OCI-LY7 (cell line): ENCODE measurements around the gene MTHFD2L. TPM values are rescaled to one million over a fixed set of nuclear protein-coding genes. Genes with fewer than 3 reads are reported as not detected.

Experiments used
- BruUV-seq: library from RNA; stranded (reverse); fragments of 400-500 nt; replicated peaks from 2 replicates; lab custom pipeline; 2021; lab: Mats Ljungman, UMichigan
- CTCF ChIA-PET: fragments of 300-600 bp; sonication (Branson Sonifier 250); formaldehyde crosslinking; loops from one replicate; lab custom pipeline; 2022; ENCODE audit warnings: antibody characterized with exemption; ENCODE audit not compliant: unreplicated experiment; lab: Charles Lee
- POLR2A ChIA-PET: fragments of 300-600 bp; sonication (Branson Sonifier 250); formaldehyde crosslinking; loops from one replicate; lab custom pipeline; 2022; ENCODE audit warnings: antibody characterized with exemption; lab: Charles Lee
- DNase-seq: peaks from one replicate; pipeline ENCODE4 v3.0.0-alpha.2; 2015; ENCODE audit warnings: low spot score
- H2AFZ ChIP-seq: fragments of 200-600 bp; sonication (generic), shearing (Covaris generic); 2 replicates; pipeline ENCODE4 v1.6.1; 2014; ENCODE audit warnings: mild to moderate bottlenecking, antibody characterized with exemption, low read length, moderate library complexity
- H3K27ac ChIP-seq: fragments of 200-600 bp; sonication (generic); 2 replicates; pipeline ENCODE4 v1.5.1; 2014; ENCODE audit warnings: mixed run types, low read depth, mild to moderate bottlenecking, moderate library complexity, low read length, inconsistent platforms; ENCODE audit not compliant: poor library complexity, severe bottlenecking
- H3K36me3 ChIP-seq: fragments of 200-600 bp; sonication (generic); 2 replicates; pipeline ENCODE4 v1.6.1; 2014; ENCODE audit warnings: mild to moderate bottlenecking, antibody characterized with exemption, low read length, moderate library complexity, mixed read lengths; ENCODE audit not compliant: insufficient read depth
- H3K4me1 ChIP-seq: fragments of 200-600 bp; sonication (generic); 2 replicates; pipeline ENCODE4 v1.5.1; 2014; ENCODE audit warnings: mild to moderate bottlenecking, low read length; ENCODE audit not compliant: insufficient read depth, poor library complexity, severe bottlenecking
- H3K4me2 ChIP-seq: fragments of 200-600 bp; sonication (generic); 2 replicates; pipeline ENCODE4 v1.6.1; 2014; ENCODE audit warnings: mild to moderate bottlenecking, low read length
- H3K4me3 ChIP-seq: fragments of 200-600 bp; sonication (generic); 2 replicates; pipeline ENCODE4 v1.5.1; 2014; ENCODE audit warnings: mild to moderate bottlenecking, low read depth, low read length; ENCODE audit not compliant: poor library complexity, severe bottlenecking
- H3K79me2 ChIP-seq: fragments of 200-600 bp; sonication (generic); 2 replicates; pipeline ENCODE4 v1.6.1; 2016; ENCODE audit warnings: low read depth, mild to moderate bottlenecking, low read length, moderate library complexity, mixed read lengths; ENCODE audit not compliant: insufficient read depth
- H3K9me2 ChIP-seq: fragments of 200-600 bp; sonication (generic); 2 replicates; pipeline ENCODE4 v1.6.1; 2016; ENCODE audit warnings: mild to moderate bottlenecking, low read length, mixed read lengths; ENCODE audit not compliant: insufficient read depth
- H3K9me3 ChIP-seq: fragments of 200-600 bp; sonication (generic); 2 replicates; pipeline ENCODE4 v1.6.1; 2014; ENCODE audit warnings: mild to moderate bottlenecking, mixed run types, low read length, mixed read lengths
- H4K20me1 ChIP-seq: fragments of 200-600 bp; sonication (generic); 2 replicates; pipeline ENCODE4 v1.6.1; 2014; ENCODE audit warnings: mild to moderate bottlenecking, antibody characterized with exemption, low read length, moderate library complexity, mixed read lengths; ENCODE audit not compliant: insufficient read depth
- CTCF ChIP-seq: fragments of 200-600 bp; sonication (generic); conservative IDR thresholded peaks from 2 replicates; pipeline ENCODE4 v1.5.1; 2014; ENCODE audit warnings: mild to moderate bottlenecking, antibody characterized with exemption, low read length, moderate library complexity, mixed read lengths
- EZH2phosphoT487 ChIP-seq: fragments of 200-600 bp; sonication (generic); IDR thresholded peaks from 2 replicates; pipeline ENCODE4 v1.6.1; 2018; ENCODE audit warnings: low read depth, borderline replicate concordance, mild to moderate bottlenecking, mixed run types, antibody characterized with exemption, low read length, moderate library complexity, mixed read lengths
- intact Hi-C: fragments of 100-400 bp; cut with micrococcal nuclease; formaldehyde crosslinking; loops from one replicate; pipeline ENCODE4 v1.10.0; 2022; ENCODE audit not compliant: unreplicated experiment
- total RNA-seq, 2 experiments: library from RNA; depleted of rRNA in 1 of 2; stranded (reverse); fragments of >200 nt in 1 of 2; shearing (Covaris generic) in 1 of 2; gene quantifications; 2 replicates each; pipeline ENCODE4 v1.2.3, GENCODE V29; 2014 to 2022

MTHFD2L gene
- total RNA-seq, 2 experiments from 2014 or later = 18.7 to 18.9 TPM

- peaks cover 18% of the 10 kb centered on the region for H3K36me3 ChIP-seq
- peaks cover 14% of the 10 kb centered on the region for H3K4me1 ChIP-seq
- no peak overlapping the region for H2AFZ ChIP-seq
- H3K79me2 ChIP-seq = peaks cover 32% of the 10 kb centered on the region
- ChIA-PET POLR2A (interaction anchor here (0.8 kb wide), 1 partner anchor 150 kb away, joined by 4 read pairs; no protein-coding TSS in a partner anchor), CTCF (interaction anchor here (0.6 kb wide), 1 partner anchor 964 kb away, joined by 3 read pairs; no protein-coding TSS in a partner anchor)
- H3K4me3 ChIP-seq = no peak overlapping the region
- no peak overlapping the region for H3K4me2 ChIP-seq
- no peaks in the 10 kb centered on the region for H3K9me2 ChIP-seq
- no TSS peak for BruUV-seq
- intact Hi-C loops = loop anchor here (10.0 kb wide), 1 partner anchor 572 kb away; no protein-coding TSS in a partner anchor
- no peak overlapping the region for H3K27ac ChIP-seq
- TF ChIP-seq CTCF (no peak), EZH2phosphoT487 (no peak)
- no peak for DNase-seq
- H4K20me1 ChIP-seq = 0 out of 2 replicates have a peak, but pooled peaks cover 2% of the 10 kb centered on the region
- no peaks in the 10 kb centered on the region for H3K9me3 ChIP-seq
Observed at GRCh38 chr4:74156521-74156920, 1.4 kb upstream of the MTHFD2L start.

GRCh38 chr4:74157154-74157553, 764 bp upstream of the MTHFD2L start:
- H3K4me1 ChIP-seq = peaks cover 14% of the 10 kb centered on the region
- no peaks in the 10 kb centered on the region for H3K9me3 ChIP-seq
- TF ChIP-seq EZH2phosphoT487 (no peak), CTCF (no peak)
- intact Hi-C loops = loop anchor here (10.0 kb wide), 1 partner anchor 572 kb away; no protein-coding TSS in a partner anchor
- no peaks in the 10 kb centered on the region for H3K9me2 ChIP-seq
- 0 out of 2 replicates have a peak, but pooled peaks cover 5% of the 10 kb centered on the region for H4K20me1 ChIP-seq
- H3K4me2 ChIP-seq = peak overlapping the region; percentile 99
- POLR2A ChIA-PET = interaction anchor here (0.8 to 1.0 kb wide), 4 partner anchors 9 to 898 kb away, joined by 3 to 4 read pairs (median 4); no protein-coding TSS in a partner anchor
- peak overlapping the region; percentile 85 for H3K4me3 ChIP-seq
- DNase-seq = no peak
- H3K36me3 ChIP-seq = peaks cover 24% of the 10 kb centered on the region
- peaks cover 38% of the 10 kb centered on the region for H3K79me2 ChIP-seq
- no TSS peak for BruUV-seq
- peak overlapping the region; percentile 99 for H2AFZ ChIP-seq
- CTCF ChIA-PET = interaction anchor here (0.6 kb wide), 1 partner anchor 964 kb away, joined by 3 read pairs; no protein-coding TSS in a partner anchor
- H3K27ac ChIP-seq = no peak overlapping the region
